Uterus (tissue), 4 donors: ENCODE results near the gene CCND3. TPM values are rescaled to one million over a fixed set of nuclear protein-coding genes. Genes with fewer than 3 reads are reported as not detected.

ENCODE experiments used
- DNase-seq, 2 donors: peaks; one replicate each; pipeline ENCODE4 v3.0.0-alpha.2; 2019 to 2020
- H3K27ac ChIP-seq, 2 donors: fragments of 200-600 bp; sonication (generic); 1 replicate in 1 of 2; 2 replicates in 1 of 2; pipeline ENCODE4 v1.5.1; 2016 to 2018
- H3K27me3 ChIP-seq, 2 donors: fragments of 200-600 bp; sonication (generic); one replicate each; pipeline ENCODE4 v1.5.1; 2018 to 2019; ENCODE audit warnings: control low read depth in 1 of 2
- H3K36me3 ChIP-seq, 2 donors: fragments of 200-600 bp; sonication (generic); one replicate each; pipeline ENCODE4 v1.5.1; 2019; ENCODE audit warnings: control low read depth in 1 of 2
- H3K4me1 ChIP-seq, 2 donors: fragments of 200-600 bp; sonication (generic); one replicate each; pipeline ENCODE4 v1.5.1; 2018 to 2019; ENCODE audit warnings: control low read depth in 1 of 2
- H3K4me3 ChIP-seq, 2 donors: fragments of 200-600 bp; sonication (generic); 1 replicate in 1 of 2; 2 replicates in 1 of 2; pipeline ENCODE4 v1.5.1; 2018 to 2019; ENCODE audit warnings: mild to moderate bottlenecking in 1 of 2
- H3K9me3 ChIP-seq, 2 donors: fragments of 200-600 bp; sonication (generic); one replicate each; pipeline ENCODE4 v1.5.1; 2019; ENCODE audit warnings: control low read depth in 1 of 2
- CTCF ChIP-seq, 4 experiments: fragments of 200-600 bp in 2 of 4; fragments of 450-650 bp in 2 of 4; sonication (generic) in 2 of 4; IDR thresholded peaks; one replicate each; pipeline ENCODE4 v1.5.1; 2016 to 2019; ENCODE audit warnings: antibody characterized with exemption in 4 of 4, mild to moderate bottlenecking in 2 of 4, moderate library complexity in 1 of 4
- POLR2A ChIP-seq, 2 donors: fragments of 450-650 bp; IDR thresholded peaks; one replicate each; pipeline ENCODE4 v1.6.1; 2016; ENCODE audit warnings: antibody characterized with exemption in 2 of 2, mild to moderate bottlenecking in 1 of 2, moderate library complexity in 1 of 2
- intact Hi-C: fragments of 100-400 bp; cut with DNase I; formaldehyde crosslinking; loops from one replicate; pipeline ENCODE4 v1.15.1; 2023; ENCODE audit warnings: low total_unique reads
- total RNA-seq, 4 donors: library from RNA; depleted of rRNA in 3 of 4; stranded (reverse); fragments of >200 nt in 3 of 4; gene quantifications; one replicate each; pipeline versions ENCODE4 v1.1.0 to v1.2.4, GENCODE V29; 2014 to 2023
- donor health status: DM: yes; HTN: yes; CAD: no.

CCND3 gene
- total RNA-seq, 4 donors from 2014 or later: 28.8 to 101 (median 74.3) TPM

- intact Hi-C loops: loop anchor here (10.0 kb wide), 1 partner anchor 112 kb away; no protein-coding TSS in a partner anchor
- no peak overlapping the region for H3K4me3 ChIP-seq
- H3K36me3 ChIP-seq: no peaks in the 10 kb centered on the region
- H3K4me1 ChIP-seq: no peaks in the 10 kb centered on the region
- DNase-seq: no peak
- no peak for TF ChIP-seq CTCF (IDR thresholded peaks at IDR 0.05)
- TF ChIP-seq POLR2A (IDR thresholded peaks at IDR 0.05): no peak
- no peaks in the 10 kb centered on the region for H3K9me3 ChIP-seq
- H3K27me3 ChIP-seq: no peaks in the 10 kb centered on the region
- no peak overlapping the region for H3K27ac ChIP-seq
Measured at GRCh38 chr6:41932378-41932777, 9.2 kb downstream of the CCND3 start.

GRCh38 chr6:41931792-41932191, 9.8 kb downstream of the CCND3 start:
- no peak overlapping the region for H3K27ac ChIP-seq
- no peaks in the 10 kb centered on the region for H3K9me3 ChIP-seq
- no peaks in the 10 kb centered on the region for H3K4me1 ChIP-seq
- TF ChIP-seq CTCF (IDR thresholded peaks at IDR 0.05) (no peak), POLR2A (IDR thresholded peaks at IDR 0.05) (no peak)
- no peaks in the 10 kb centered on the region for H3K27me3 ChIP-seq
- no peak overlapping the region for H3K4me3 ChIP-seq
- DNase-seq: no peak
- H3K36me3 ChIP-seq: no peaks in the 10 kb centered on the region
- intact Hi-C loops: loop anchor here (10.0 kb wide), 1 partner anchor 113 kb away; no protein-coding TSS in a partner anchor

DNA sequence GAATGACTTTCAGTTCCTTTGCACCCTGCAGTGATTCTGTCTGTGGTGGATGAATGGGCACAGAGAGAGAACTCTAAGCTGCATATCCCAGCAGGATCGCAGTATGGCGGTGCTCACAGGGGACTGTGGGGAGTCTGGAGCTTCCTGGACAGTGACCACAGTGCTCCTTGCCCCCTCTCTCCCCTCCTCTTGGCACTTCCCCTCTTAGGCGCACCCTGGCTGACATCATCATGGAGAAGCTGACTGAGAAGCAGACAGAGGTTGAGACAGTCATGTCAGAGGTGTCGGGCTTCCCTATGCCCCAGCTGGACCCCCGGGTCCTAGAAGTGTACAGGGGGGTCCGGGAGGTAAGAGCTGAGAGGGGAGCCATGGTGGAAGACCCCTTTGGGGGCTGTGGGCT, 11.7 kb downstream of the CCND3 start:
- intact Hi-C loops: loop anchor here (10.0 kb wide), 2 partner anchors 115 to 145 kb away; partner anchors contain the start of genes PRICKLE4 and TOMM6
- no peak for TF ChIP-seq CTCF (IDR thresholded peaks at IDR 0.05)
- TF ChIP-seq POLR2A (IDR thresholded peaks at IDR 0.05): no peak
- Histone ChIP-seq H3K9me3 (no peaks in the 10 kb centered on the region), H3K27ac (no peak overlapping the region), H3K27me3 (no peaks in the 10 kb centered on the region), H3K4me1 (no peaks in the 10 kb centered on the region), H3K4me3 (no peak overlapping the region), H3K36me3 (no peaks in the 10 kb centered on the region)
- no peak for DNase-seq

DNA sequence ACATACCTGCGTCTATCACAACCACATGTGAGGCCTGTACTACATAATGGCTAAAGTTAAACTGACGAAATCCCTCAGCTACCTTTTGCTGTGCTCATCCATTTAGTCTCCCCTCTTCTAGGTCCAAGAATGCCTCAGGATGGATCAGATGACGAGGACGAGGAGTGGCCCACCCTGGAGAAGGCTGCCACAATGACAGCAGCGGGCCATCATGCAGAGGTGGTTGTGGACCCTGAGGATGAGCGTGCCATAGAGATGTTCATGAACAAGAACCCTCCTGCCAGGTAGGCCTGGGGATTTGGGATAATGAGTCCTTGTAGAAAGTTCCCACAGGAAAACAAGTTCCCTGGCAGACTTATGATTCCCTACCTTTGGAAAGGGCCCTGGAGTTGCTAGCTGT, 14.4 kb downstream of the CCND3 start:
- H3K27ac ChIP-seq: no peak overlapping the region
- no peak for DNase-seq
- intact Hi-C loops: loop anchor here (10.0 kb wide), 1 partner anchor 142 kb away; the partner anchor contains the start of genes PRICKLE4 and TOMM6
- TF ChIP-seq CTCF (IDR thresholded peaks at IDR 0.05): no peak
- TF ChIP-seq POLR2A (IDR thresholded peaks at IDR 0.05): no peak
- no peaks in the 10 kb centered on the region for H3K9me3 ChIP-seq
- H3K27me3 ChIP-seq: no peaks in the 10 kb centered on the region
- H3K4me1 ChIP-seq: peaks cover 0 to 2% of the 10 kb centered on the region in 2 donors
- no peaks in the 10 kb centered on the region for H3K36me3 ChIP-seq
- no peak overlapping the region for H3K4me3 ChIP-seq

GRCh38 chr6:41922154-41922553, 19.5 kb downstream of the CCND3 start:
- Histone ChIP-seq H3K4me1 (peaks cover 2 to 7% of the 10 kb centered on the region in 2 donors), H3K9me3 (no peaks in the 10 kb centered on the region), H3K4me3 (peak overlapping the region; percentile 65 to 89), H3K27me3 (no peaks in the 10 kb centered on the region), H3K36me3 (no peaks in the 10 kb centered on the region), H3K27ac (no peak overlapping the region)
- TF ChIP-seq POLR2A (IDR thresholded peaks at IDR 0.05): no peak
- TF ChIP-seq CTCF (IDR thresholded peaks at IDR 0.05): no peak
- DNase-seq: no peak
- intact Hi-C loops: loop anchor here (10.0 kb wide), 1 partner anchor 137 kb away; the partner anchor contains the start of genes PRICKLE4 and TOMM6
